ENCODE data around the gene GALNT14. TPM values are rescaled to one million over a fixed set of nuclear protein-coding genes. Genes with fewer than 3 reads are reported as not detected.

GALNT14 gene
- total and polyA plus RNA-seq, 10 donors = 2.7 to 18.5 (median 4.5) TPM

- 87 to 92% (median 90%) methylated on average over 10 of the region's 10 CpGs for WGBS, 5 donors
- peaks cover 0 to 7% (median 0%) of the 10 kb centered on the region in 6 donors for H3K36me3 ChIP-seq
- H3K27me3 ChIP-seq (replicated peaks in 1 of 7) = no peaks in the 10 kb centered on the region
- no peak overlapping the region for H3K27ac ChIP-seq
- no peaks in the 10 kb centered on the region for H3K9me3 ChIP-seq
- H3K4me3 ChIP-seq = no peak overlapping the region
- DNase-seq = no peak
- no peaks in the 10 kb centered on the region for H3K4me1 ChIP-seq
- intact Hi-C loops (cut with DNase I; ENCODE audit: low total_unique reads) = no loop called here
- TF ChIP-seq CTCF (IDR thresholded peaks at IDR 0.05 in 8 of 11, conservative IDR thresholded peaks at IDR 0.05 in 3 of 11) (no peak), POLR2AphosphoS5 (IDR thresholded peaks at IDR 0.05) (no peak), POLR2A (IDR thresholded peaks at IDR 0.05) (no peak)
These were observed 178.0 kb downstream of the GALNT14 start for GRCh38 chr2:30960213-30960612.

GRCh38 chr2:30959653-30960052 lies 178.6 kb downstream of the GALNT14 start:
- intact Hi-C loops (cut with DNase I; ENCODE audit: low total_unique reads) = no loop called here
- Histone ChIP-seq H3K4me3 (no peak overlapping the region), H3K27me3 (replicated peaks in 1 of 7) (no peaks in the 10 kb centered on the region), H3K27ac (no peak overlapping the region), H3K9me3 (no peaks in the 10 kb centered on the region), H3K4me1 (no peaks in the 10 kb centered on the region), H3K36me3 (peaks cover 0 to 1% (median 0%) of the 10 kb centered on the region in 6 donors)
- TF ChIP-seq CTCF (IDR thresholded peaks at IDR 0.05 in 8 of 11, conservative IDR thresholded peaks at IDR 0.05 in 3 of 11) = no peak
- TF ChIP-seq POLR2AphosphoS5 (IDR thresholded peaks at IDR 0.05) = no peak
- TF ChIP-seq POLR2A (IDR thresholded peaks at IDR 0.05) = no peak
- WGBS, 5 donors = 81 to 95% (median 90%) methylated on average over 3 of the region's 3 CpGs
- no peak for DNase-seq

GRCh38 chr2:30958918-30959265 lies 179.3 kb downstream of the GALNT14 start:
- no peaks in the 10 kb centered on the region for H3K27me3 ChIP-seq (replicated peaks in 1 of 7)
- no peaks in the 10 kb centered on the region for H3K36me3 ChIP-seq
- WGBS, 5 donors = 39 to 58% (median 46%) methylated on average over 4 of the region's 4 CpGs
- DNase-seq = no peak
- no peak overlapping the region for H3K4me3 ChIP-seq
- no peaks in the 10 kb centered on the region for H3K4me1 ChIP-seq
- no peak overlapping the region for H3K27ac ChIP-seq
- no peaks in the 10 kb centered on the region for H3K9me3 ChIP-seq
- TF ChIP-seq POLR2A (IDR thresholded peaks at IDR 0.05) = no peak
- intact Hi-C loops (cut with DNase I; ENCODE audit: low total_unique reads) = no loop called here

GRCh38 chr2:30958193-30958917 lies 179.9 kb downstream of the GALNT14 start:
- H3K4me3 ChIP-seq = no peak overlapping the region
- intact Hi-C loops (cut with DNase I; ENCODE audit: low total_unique reads) = no loop called here
- TF ChIP-seq POLR2A (IDR thresholded peaks at IDR 0.05) = no peak
- no peak for TF ChIP-seq CTCF (IDR thresholded peaks at IDR 0.05 in 8 of 11, conservative IDR thresholded peaks at IDR 0.05 in 3 of 11)
- no peak for TF ChIP-seq POLR2AphosphoS5 (IDR thresholded peaks at IDR 0.05)
- H3K27ac ChIP-seq = no peak overlapping the region
- H3K36me3 ChIP-seq = no peaks in the 10 kb centered on the region
- WGBS, 5 donors = 82 to 91% (median 87%) methylated on average over 15 of the region's 15 CpGs
- H3K9me3 ChIP-seq = no peaks in the 10 kb centered on the region
- H3K27me3 ChIP-seq (replicated peaks in 1 of 7) = no peaks in the 10 kb centered on the region
- H3K4me1 ChIP-seq = no peaks in the 10 kb centered on the region
- DNase-seq = no peak
